GM23338 (cell line): ENCODE data around the gene UBAP1L. TPM values are rescaled to one million over a fixed set of nuclear protein-coding genes. Genes with fewer than 3 reads are reported as not detected.

Experiments used
- ATAC-seq: fragments of 200-7000 bp; cut with Tn5 transposase; 3 replicates; pipeline ENCODE4 v1.9.1; 2020
- DNase-seq: peaks from one replicate; pipeline ENCODE4 v3.0.0-alpha.2; 2015; ENCODE audit warnings: low spot score
- H2AFZ ChIP-seq: fragments of 200-600 bp; sonication (generic); 2 replicates; pipeline ENCODE4 v1.8.0; 2016; ENCODE audit warnings: antibody characterized with exemption, mild to moderate bottlenecking, moderate library complexity
- H3F3A ChIP-seq: fragments of 200-600 bp; sonication (generic); replicated peaks from 2 replicates; pipeline ENCODE4 v1.8.0; 2017; ENCODE audit warnings: antibody characterized with exemption, mixed run types, low read depth
- H3K27ac ChIP-seq: fragments of 200-600 bp; sonication (generic); 2 replicates; pipeline ENCODE4 v1.6.1; 2016; ENCODE audit warnings: low read depth
- H3K27me3 ChIP-seq: fragments of 200-600 bp; sonication (generic); 2 replicates; pipeline ENCODE4 v1.8.0; 2016; ENCODE audit warnings: mild to moderate bottlenecking, mixed run types, moderate library complexity; ENCODE audit not compliant: insufficient read depth
- H3K36me3 ChIP-seq: fragments of 200-600 bp; sonication (generic); 2 replicates; pipeline ENCODE4 v1.8.0; 2016; ENCODE audit warnings: mild to moderate bottlenecking; ENCODE audit not compliant: insufficient read depth
- H3K4me1 ChIP-seq: fragments of 200-600 bp; sonication (generic); 2 replicates; pipeline ENCODE4 v1.8.0; 2016; ENCODE audit warnings: mild to moderate bottlenecking, moderate library complexity; ENCODE audit not compliant: insufficient read depth
- H3K4me2 ChIP-seq: fragments of 200-600 bp; sonication (generic); 2 replicates; pipeline ENCODE4 v1.7.1; 2017; ENCODE audit warnings: mixed run types
- H3K4me3 ChIP-seq: fragments of 200-600 bp; sonication (generic); 2 replicates; pipeline ENCODE4 v1.6.1; 2016; ENCODE audit warnings: mixed run types
- H3K79me2 ChIP-seq: fragments of 200-600 bp; sonication (generic); replicated peaks from 2 replicates; pipeline ENCODE4 v1.8.0; 2017; ENCODE audit warnings: mild to moderate bottlenecking; ENCODE audit not compliant: insufficient read depth
- H3K9me2 ChIP-seq: fragments of 200-600 bp; sonication (generic); 2 replicates; pipeline ENCODE4 v1.8.0; 2017; ENCODE audit not compliant: insufficient read depth
- H4K20me1 ChIP-seq: fragments of 200-600 bp; sonication (generic); replicated peaks from 2 replicates; pipeline ENCODE4 v1.8.0; 2017; ENCODE audit warnings: mild to moderate bottlenecking; ENCODE audit not compliant: insufficient read depth
- H3K27ac Mint-ChIP-seq: 2 replicates; pipeline ENCODE4 v1.8.0; 2020; ENCODE audit warnings: inconsistent platforms, mild to moderate bottlenecking, moderate library complexity, mixed read lengths
- H3K27me3 Mint-ChIP-seq: 3 replicates; pipeline ENCODE4 v1.8.0; 2022; ENCODE audit warnings: low read depth, mild to moderate bottlenecking, moderate library complexity, mixed read lengths, inconsistent platforms; ENCODE audit not compliant: insufficient read depth, poor library complexity
- H3K36me3 Mint-ChIP-seq: 3 replicates; pipeline ENCODE4 v1.8.0; 2021; ENCODE audit warnings: low read depth, mild to moderate bottlenecking, inconsistent platforms, moderate library complexity, mixed read lengths
- H3K4me1 Mint-ChIP-seq: 3 replicates; pipeline ENCODE4 v1.8.0; 2020; ENCODE audit warnings: mild to moderate bottlenecking, inconsistent platforms, mixed read lengths
- H3K4me3 Mint-ChIP-seq: 3 replicates; pipeline ENCODE4 v1.8.0; 2021; ENCODE audit warnings: moderate library complexity, mild to moderate bottlenecking, inconsistent platforms, mixed read lengths
- H3K9me3 Mint-ChIP-seq: 3 replicates; pipeline ENCODE4 v1.8.0; 2020; ENCODE audit warnings: moderate library complexity, mild to moderate bottlenecking, inconsistent platforms, mixed read lengths
- CTCF ChIP-seq, 2 experiments: fragments of 200-600 bp in 1 of 2; sonication (generic) in 1 of 2; conservative IDR thresholded peaks; 2 replicates each; pipeline versions ENCODE4 v1.5.1 to v1.6.1; 2016 to 2017; ENCODE audit warnings: antibody characterized with exemption in 2 of 2, low read depth in 2 of 2, mild to moderate bottlenecking in 2 of 2, moderate library complexity in 1 of 2
- ETS1 ChIP-seq: IDR thresholded peaks from 2 replicates; pipeline ENCODE4 v1.6.1; 2016; ENCODE audit warnings: antibody characterized with exemption
- EZH2phosphoT487 ChIP-seq: fragments of 200-600 bp; sonication (generic); IDR thresholded peaks from one replicate; pipeline ENCODE4 v1.8.1; 2018; ENCODE audit warnings: antibody characterized with exemption; ENCODE audit not compliant: unreplicated experiment
- JUNB ChIP-seq: IDR thresholded peaks from one replicate; pipeline ENCODE4 v1.6.1; 2016; ENCODE audit warnings: antibody characterized with exemption; ENCODE audit not compliant: unreplicated experiment
- REST ChIP-seq: IDR thresholded peaks from one replicate; pipeline ENCODE4 v1.6.1; 2018; ENCODE audit warnings: antibody characterized with exemption; ENCODE audit not compliant: unreplicated experiment
- STAT1 ChIP-seq: IDR thresholded peaks from one replicate; pipeline ENCODE4 v1.6.1; 2016; ENCODE audit warnings: antibody characterized with exemption; ENCODE audit not compliant: unreplicated experiment
- ZNF462 ChIP-seq: fragments of 250-450 bp; sonication (Bioruptor Pico); IDR thresholded peaks from 2 replicates; pipeline ENCODE4 v1.5.0; 2020; ENCODE audit warnings: mild to moderate bottlenecking, moderate library complexity
- polyA plus RNA-seq: library from polyadenylated mRNA; unstranded; fragments of >200 nt; fragmentation: Nextera tagmentation; extraction: Ambion mirVana; gene quantifications from 2 replicates; pipeline ENCODE4 v1.2.1, GENCODE V29; 2016
- total RNA-seq: library from RNA; depleted of rRNA; stranded (reverse); fragments of >200 nt; shearing (Covaris generic); gene quantifications from 2 replicates; pipeline ENCODE4 v1.2.3, GENCODE V29; 2014

Gene UBAP1L
- total and polyA plus RNA-seq, 2 experiments from 2014 or later: 0.53 to 1.5 TPM

GRCh38 chr15:65087411-65087810 lies 27.6 kb downstream of the UBAP1L start (continued):
- TF ChIP-seq ZNF462: no peak

GRCh38 chr15:65086680-65087111 lies 28.3 kb downstream of the UBAP1L start:
- no peaks in the 10 kb centered on the region for H3K9me2 ChIP-seq
- no peak overlapping the region for H3K4me3 ChIP-seq
- H3K27ac ChIP-seq: no peak overlapping the region
- no peaks in the 10 kb centered on the region for H3K36me3 Mint-ChIP-seq
- H3K9me3 Mint-ChIP-seq: no peaks in the 10 kb centered on the region
- no peaks in the 10 kb centered on the region for H3K27me3 ChIP-seq
- peaks cover 21% of the 10 kb centered on the region for H3F3A ChIP-seq
- H3K27ac Mint-ChIP-seq: no peak overlapping the region
- no peaks in the 10 kb centered on the region for H3K79me2 ChIP-seq
- H3K4me1 Mint-ChIP-seq: peaks cover 59% of the 10 kb centered on the region
- DNase-seq (peak; percentile 49), ATAC-seq (peak; percentile 12)
- peaks cover 39% of the 10 kb centered on the region for H3K4me1 ChIP-seq
- TF ChIP-seq JUNB: no peak
- peak; percentile 26 to 27; a peak in 2 of 4 replicates for TF ChIP-seq CTCF (conservative IDR thresholded peaks at IDR 0.05; ENCODE audit: low read depth in 2 of 2)
- TF ChIP-seq STAT1: no peak
- no peak for TF ChIP-seq REST
- TF ChIP-seq EZH2phosphoT487: no peak
- no peak for TF ChIP-seq ETS1
- no peaks in the 10 kb centered on the region for H3K36me3 ChIP-seq
- H4K20me1 ChIP-seq: no peaks in the 10 kb centered on the region
- H3K4me2 ChIP-seq: no peak overlapping the region
- peaks cover 17% of the 10 kb centered on the region for H3K27me3 Mint-ChIP-seq
- H3K4me3 Mint-ChIP-seq: no peak overlapping the region
- peak overlapping the region; percentile 76 for H2AFZ ChIP-seq
